Hepatocyte (in vitro differentiated cells): ENCODE results near the gene AMOTL1.

Experiments used
- EZH2phosphoT487 ChIP-seq: fragments of 200-600 bp; sonication (generic); IDR thresholded peaks from one replicate; pipeline ENCODE4 v1.6.1; 2018; ENCODE audit warnings: antibody characterized with exemption, mild to moderate bottlenecking, low read depth, moderate library complexity; ENCODE audit not compliant: unreplicated experiment, severe bottlenecking
- TF ChIP-seq, protein P1 (sequence below): fragments of 200-600 bp; sonication (generic); IDR thresholded peaks from 2 replicates; pipeline ENCODE4 v1.5.1; 2016; ENCODE audit warnings: antibody characterized with exemption, mild to moderate bottlenecking; ENCODE audit not compliant: poor library complexity

DNA sequence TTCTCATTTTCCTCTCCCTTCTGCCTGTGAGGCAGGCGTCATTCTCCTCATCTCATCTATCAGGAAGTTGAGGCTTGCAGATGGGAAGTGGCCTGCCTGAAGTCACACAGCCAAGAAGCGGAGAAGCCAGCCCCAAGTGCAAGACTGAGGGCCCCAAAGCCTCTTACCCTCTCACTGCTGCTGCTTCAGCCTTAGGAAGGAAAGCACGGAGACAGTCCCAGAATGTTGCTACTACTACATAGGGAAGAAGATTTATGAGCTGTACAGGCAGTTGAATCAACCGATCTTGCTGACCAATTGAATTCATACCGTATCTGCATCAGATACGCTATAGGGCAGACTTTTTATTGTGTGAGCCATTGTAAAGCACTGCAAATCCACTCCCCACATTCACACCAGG is 116.2 kb downstream of the AMOTL1 start:
- TF ChIP-seq EZH2phosphoT487: no peak
- TF ChIP-seq, protein P1, sequence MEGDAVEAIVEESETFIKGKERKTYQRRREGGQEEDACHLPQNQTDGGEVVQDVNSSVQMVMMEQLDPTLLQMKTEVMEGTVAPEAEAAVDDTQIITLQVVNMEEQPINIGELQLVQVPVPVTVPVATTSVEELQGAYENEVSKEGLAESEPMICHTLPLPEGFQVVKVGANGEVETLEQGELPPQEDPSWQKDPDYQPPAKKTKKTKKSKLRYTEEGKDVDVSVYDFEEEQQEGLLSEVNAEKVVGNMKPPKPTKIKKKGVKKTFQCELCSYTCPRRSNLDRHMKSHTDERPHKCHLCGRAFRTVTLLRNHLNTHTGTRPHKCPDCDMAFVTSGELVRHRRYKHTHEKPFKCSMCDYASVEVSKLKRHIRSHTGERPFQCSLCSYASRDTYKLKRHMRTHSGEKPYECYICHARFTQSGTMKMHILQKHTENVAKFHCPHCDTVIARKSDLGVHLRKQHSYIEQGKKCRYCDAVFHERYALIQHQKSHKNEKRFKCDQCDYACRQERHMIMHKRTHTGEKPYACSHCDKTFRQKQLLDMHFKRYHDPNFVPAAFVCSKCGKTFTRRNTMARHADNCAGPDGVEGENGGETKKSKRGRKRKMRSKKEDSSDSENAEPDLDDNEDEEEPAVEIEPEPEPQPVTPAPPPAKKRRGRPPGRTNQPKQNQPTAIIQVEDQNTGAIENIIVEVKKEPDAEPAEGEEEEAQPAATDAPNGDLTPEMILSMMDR: no peak
